Psoas muscle (tissue), 8 donors: ENCODE results near the gene MAT2A. TPM values are rescaled to one million over a fixed set of nuclear protein-coding genes. Genes with fewer than 3 reads are reported as not detected.
"Not testable (repeated sequence)": the region's sequence is repeated elsewhere in the genome, so short reads cannot be mapped to it uniquely, and the experiment has no call there.

Experiments
- ATAC-seq, 4 donors: fragments of 200-7000 bp; cut with Tn5 transposase; one replicate each; pipeline ENCODE4 v1.9.1; 2020; ENCODE audit warnings: moderate library complexity in 3 of 4, mild to moderate bottlenecking in 2 of 4
- DNase-seq, 2 donors: peaks; one replicate each; pipeline ENCODE4 v3.0.0-alpha.2; 2020
- H3K27ac ChIP-seq: fragments of 200-600 bp; one replicate; pipeline ENCODE4 v1.8.0; 2022
- H3K27me3 ChIP-seq, 3 donors: fragments of 200-600 bp in 1 of 3; one replicate each; pipeline versions ENCODE4 v1.6.1 to v1.8.0; 2013 to 2022; ENCODE audit warnings: low read length in 2 of 3, mild to moderate bottlenecking in 2 of 3, moderate library complexity in 1 of 3; ENCODE audit not compliant: insufficient read depth in 3 of 3
- H3K36me3 ChIP-seq, 2 donors: fragments of 200-600 bp in 1 of 2; one replicate each; pipeline versions ENCODE4 v1.6.1 to v1.8.0; 2013 to 2022; ENCODE audit warnings: low read depth in 1 of 2, mild to moderate bottlenecking in 1 of 2, moderate library complexity in 1 of 2; ENCODE audit not compliant: insufficient read depth in 1 of 2
- H3K4me1 ChIP-seq: fragments of 200-600 bp; one replicate; pipeline ENCODE4 v1.8.0; 2022
- H3K4me3 ChIP-seq: fragments of 200-600 bp; one replicate; pipeline ENCODE4 v1.8.0; 2022; ENCODE audit warnings: mild to moderate bottlenecking
- H3K9me3 ChIP-seq: fragments of 200-600 bp; one replicate; pipeline ENCODE4 v1.8.0; 2022
- CTCF ChIP-seq: fragments of 200-600 bp; IDR thresholded peaks from one replicate; pipeline ENCODE4 v1.8.0; 2022; ENCODE audit warnings: antibody characterized with exemption
- WGBS, 3 donors: extraction: QIAGEN DNeasy Blood & Tissue Kit; methylation state at CpG; one replicate each; pipeline versions ENCODE4 v1.1.6 to v1.1.7; 2013; 5-methylcytosine and 5-hydroxymethylcytosine counted together
- intact Hi-C, 2 donors: fragments of 100-400 bp; cut with DNase I; formaldehyde crosslinking; loops; one replicate each; pipeline versions ENCODE4 v1.11.0 to v1.14.2; 2022
- polyA plus RNA-seq, 3 donors: library from polyadenylated mRNA; stranded (reverse); fragments of 200-250 nt; gene quantifications; one replicate each; pipeline ENCODE4 v1.2.3, GENCODE V29; 2013
- total RNA-seq, 4 donors: library from RNA; stranded (reverse); fragmentation: NEBNext Ultra II Directional in 2 of 4; extraction: Animal tissue kit (Norgen Biotek cat#: 25700) in 2 of 4; gene quantifications; one replicate each; pipeline versions ENCODE4 v1.2.1 to v1.2.4, GENCODE V29; 2021 to 2023
- donor health status: healthy with polysubstance abuse.
- donor health status: DM: no; HTN: no; CAD: no; lungs with moderate emphysema.
- donor health status: Bipolar disorder and iron deficiency.
- donor health status: healthy.
- donor health status: DM: yes; HTN: yes; CAD: no.
- donor health status: DM: no; HTN: no; CAD: no.
- donor health status: DM: no; HTN: no; CAD: no.
- donor health status: DM: yes; HTN: yes; CAD: no.

The MAT2A gene
- total and polyA plus RNA-seq, 7 donors: 55.9 to 356 (median 178) TPM

GRCh38 chr2:85553184-85553583, 14.2 kb downstream of the MAT2A start:
- H3K36me3 ChIP-seq: peaks cover 6 to 90% of the 10 kb centered on the region in 2 donors

GRCh38 chr2:85554980-85555612, 16.1 kb downstream of the MAT2A start:
- TF ChIP-seq CTCF: no peak
- Histone ChIP-seq H3K36me3 (peaks cover 10 to 93% of the 10 kb centered on the region in 2 donors), H3K27ac (peak overlapping the region; percentile 46), H3K4me3 (no peak overlapping the region), H3K4me1 (peaks cover 11% of the 10 kb centered on the region), H3K9me3 (no peaks in the 10 kb centered on the region), H3K27me3 (no peaks in the 10 kb centered on the region)
- WGBS, 3 donors: 89 to 92% (median 91%) methylated on average over 3 of the region's 3 CpGs
- no peak for DNase-seq
- intact Hi-C loops: no loop called here
- ATAC-seq: peak in 1 of 4 donors; percentile 7

More at GRCh38 chr2:85553184-85553583, 14.2 kb downstream of the MAT2A start:
- H3K27me3 ChIP-seq: no peaks in the 10 kb centered on the region
- no peak overlapping the region for H3K27ac ChIP-seq
- WGBS, 3 donors: 72 to 75% (median 75%) methylated on average over 6 of the region's 6 CpGs
- intact Hi-C loops: no loop called here
- H3K4me3 ChIP-seq: no peak overlapping the region
- H3K4me1 ChIP-seq: peaks cover 17% of the 10 kb centered on the region
- DNase-seq: no peak
- ATAC-seq: no peak
- TF ChIP-seq CTCF: no peak
- H3K9me3 ChIP-seq: no peaks in the 10 kb centered on the region

GRCh38 chr2:85557130-85557529, 18.2 kb downstream of the MAT2A start:
- H3K36me3 ChIP-seq: peaks cover 7 to 75% of the 10 kb centered on the region in 2 donors
- no peak for TF ChIP-seq CTCF
- H3K27me3 ChIP-seq: no peaks in the 10 kb centered on the region
- H3K27ac ChIP-seq: no peak overlapping the region
- H3K4me3 ChIP-seq: no peak overlapping the region
- no peak for ATAC-seq
- peaks cover 12% of the 10 kb centered on the region for H3K4me1 ChIP-seq
- no peaks in the 10 kb centered on the region for H3K9me3 ChIP-seq
- DNase-seq: no peak
- WGBS, 3 donors: 91 to 95% (median 93%) methylated on average over 5 of the region's 5 CpGs
- intact Hi-C loops: loop anchor here in 1 of 2 donors (2.0 kb wide), 1 partner anchor 128 kb away; no protein-coding TSS in a partner anchor

- TF ChIP-seq CTCF: no peak
- no peaks in the 10 kb centered on the region for H3K9me3 ChIP-seq
- H3K4me1 ChIP-seq: peaks cover 12% of the 10 kb centered on the region
- ATAC-seq (no peak), DNase-seq (no peak)
- 95 to 100% (median 96%) methylated on average over 1 of the region's 1 CpG for WGBS, 3 donors
- intact Hi-C loops: no loop called here
- peaks cover 7 to 65% of the 10 kb centered on the region in 2 donors for H3K36me3 ChIP-seq
- no peak overlapping the region for H3K27ac ChIP-seq
- no peak overlapping the region for H3K4me3 ChIP-seq
- no peaks in the 10 kb centered on the region for H3K27me3 ChIP-seq
These were observed 19.2 kb downstream of the MAT2A start for GRCh38 chr2:85558160-85558559.

GRCh38 chr2:85560403-85560726, 21.4 kb downstream of the MAT2A start:
- not testable (repeated sequence) for H3K9me3 ChIP-seq, H3K27me3 ChIP-seq, DNase-seq, ATAC-seq
- peak overlapping the region; percentile 88 for H3K27ac ChIP-seq
- intact Hi-C loops: loop anchor here (5.0 kb wide), 1 partner anchor 37 kb away; the partner anchor contains the start of gene RNF181 (in 2 of the 2)
- 77 to 81% (median 81%) methylated on average over 12 of the region's 12 CpGs for WGBS, 3 donors
- peak overlapping the region; percentile 81 for H3K4me3 ChIP-seq
- peaks cover 12% of the 10 kb centered on the region for H3K4me1 ChIP-seq
- H3K36me3 ChIP-seq: peaks cover 4 to 43% of the 10 kb centered on the region in 2 donors
